Measurements from ENCODE around the gene WNT16.

GRCh38 chr7:121300685-121301420 lies 27.9 kb upstream of the WNT16 start:
- TF ChIP-seq, protein P1, sequence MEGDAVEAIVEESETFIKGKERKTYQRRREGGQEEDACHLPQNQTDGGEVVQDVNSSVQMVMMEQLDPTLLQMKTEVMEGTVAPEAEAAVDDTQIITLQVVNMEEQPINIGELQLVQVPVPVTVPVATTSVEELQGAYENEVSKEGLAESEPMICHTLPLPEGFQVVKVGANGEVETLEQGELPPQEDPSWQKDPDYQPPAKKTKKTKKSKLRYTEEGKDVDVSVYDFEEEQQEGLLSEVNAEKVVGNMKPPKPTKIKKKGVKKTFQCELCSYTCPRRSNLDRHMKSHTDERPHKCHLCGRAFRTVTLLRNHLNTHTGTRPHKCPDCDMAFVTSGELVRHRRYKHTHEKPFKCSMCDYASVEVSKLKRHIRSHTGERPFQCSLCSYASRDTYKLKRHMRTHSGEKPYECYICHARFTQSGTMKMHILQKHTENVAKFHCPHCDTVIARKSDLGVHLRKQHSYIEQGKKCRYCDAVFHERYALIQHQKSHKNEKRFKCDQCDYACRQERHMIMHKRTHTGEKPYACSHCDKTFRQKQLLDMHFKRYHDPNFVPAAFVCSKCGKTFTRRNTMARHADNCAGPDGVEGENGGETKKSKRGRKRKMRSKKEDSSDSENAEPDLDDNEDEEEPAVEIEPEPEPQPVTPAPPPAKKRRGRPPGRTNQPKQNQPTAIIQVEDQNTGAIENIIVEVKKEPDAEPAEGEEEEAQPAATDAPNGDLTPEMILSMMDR (IDR thresholded peaks at IDR 0.05; ENCODE audit: low read length) = no peak
- TF ChIP-seq EZH2 (optimal IDR thresholded peaks at IDR 0.05; ENCODE audit: low read depth, low read length) (no peak), EZH2phosphoT487 (IDR thresholded peaks at IDR 0.05; ENCODE audit: low read length) (no peak)
